OCI-LY3 (cell line): ENCODE data around the gene NDST3.

Source experiments
- EZH2phosphoT487 ChIP-seq: fragments of 200-600 bp; shearing (Covaris generic); IDR thresholded peaks from 2 replicates; pipeline ENCODE4 v1.6.1; 2018; ENCODE audit warnings: antibody characterized with exemption, mixed run types, low read depth
- TF ChIP-seq, protein P1 (sequence below): fragments of 200-600, 300-600 bp; sonication (generic); IDR thresholded peaks from 2 replicates; pipeline ENCODE4 v1.5.1; 2014; ENCODE audit warnings: antibody characterized with exemption, low read length, low read depth

DNA sequence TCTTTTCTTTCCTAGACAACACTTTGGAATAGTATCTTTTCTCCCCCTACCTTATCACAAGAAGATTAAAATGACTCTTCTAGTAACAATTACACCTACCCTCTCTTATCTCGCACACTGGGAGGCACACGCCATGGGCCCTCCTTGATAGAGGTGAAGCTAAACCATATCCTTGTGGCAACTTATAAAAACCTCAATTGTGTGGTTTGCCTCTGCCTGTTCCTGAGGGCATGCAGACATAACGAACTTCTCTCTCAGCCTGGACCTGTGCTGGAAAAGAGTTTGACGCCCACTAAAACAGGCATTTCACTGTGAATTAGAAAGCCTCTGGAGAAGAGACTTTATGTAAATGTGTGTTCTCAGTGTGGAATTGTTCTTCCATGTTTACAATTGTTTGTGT lies 141.2 kb downstream of the NDST3 start:
- TF ChIP-seq, protein P1, sequence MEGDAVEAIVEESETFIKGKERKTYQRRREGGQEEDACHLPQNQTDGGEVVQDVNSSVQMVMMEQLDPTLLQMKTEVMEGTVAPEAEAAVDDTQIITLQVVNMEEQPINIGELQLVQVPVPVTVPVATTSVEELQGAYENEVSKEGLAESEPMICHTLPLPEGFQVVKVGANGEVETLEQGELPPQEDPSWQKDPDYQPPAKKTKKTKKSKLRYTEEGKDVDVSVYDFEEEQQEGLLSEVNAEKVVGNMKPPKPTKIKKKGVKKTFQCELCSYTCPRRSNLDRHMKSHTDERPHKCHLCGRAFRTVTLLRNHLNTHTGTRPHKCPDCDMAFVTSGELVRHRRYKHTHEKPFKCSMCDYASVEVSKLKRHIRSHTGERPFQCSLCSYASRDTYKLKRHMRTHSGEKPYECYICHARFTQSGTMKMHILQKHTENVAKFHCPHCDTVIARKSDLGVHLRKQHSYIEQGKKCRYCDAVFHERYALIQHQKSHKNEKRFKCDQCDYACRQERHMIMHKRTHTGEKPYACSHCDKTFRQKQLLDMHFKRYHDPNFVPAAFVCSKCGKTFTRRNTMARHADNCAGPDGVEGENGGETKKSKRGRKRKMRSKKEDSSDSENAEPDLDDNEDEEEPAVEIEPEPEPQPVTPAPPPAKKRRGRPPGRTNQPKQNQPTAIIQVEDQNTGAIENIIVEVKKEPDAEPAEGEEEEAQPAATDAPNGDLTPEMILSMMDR = no peak
- no peak for TF ChIP-seq EZH2phosphoT487
